Esophagus muscularis mucosa (tissue), 2 donors: Measurements from ENCODE around the gene TACSTD2.
"Not testable (repeated sequence)": the region's sequence is repeated elsewhere in the genome, so short reads cannot be mapped to it uniquely, and the experiment has no call there.

Source experiments
- EP300 ChIP-seq: sonication (generic); formaldehyde crosslinking; IDR thresholded peaks from one replicate; pipeline ENCODE4 v1.6.1; 2017; ENCODE audit warnings: antibody characterized with exemption
- POLR2A ChIP-seq: fragments of 450-650 bp; IDR thresholded peaks from one replicate; pipeline ENCODE4 v1.6.1; 2017; ENCODE audit warnings: antibody characterized with exemption, moderate library complexity, mild to moderate bottlenecking, low read depth

DNA sequence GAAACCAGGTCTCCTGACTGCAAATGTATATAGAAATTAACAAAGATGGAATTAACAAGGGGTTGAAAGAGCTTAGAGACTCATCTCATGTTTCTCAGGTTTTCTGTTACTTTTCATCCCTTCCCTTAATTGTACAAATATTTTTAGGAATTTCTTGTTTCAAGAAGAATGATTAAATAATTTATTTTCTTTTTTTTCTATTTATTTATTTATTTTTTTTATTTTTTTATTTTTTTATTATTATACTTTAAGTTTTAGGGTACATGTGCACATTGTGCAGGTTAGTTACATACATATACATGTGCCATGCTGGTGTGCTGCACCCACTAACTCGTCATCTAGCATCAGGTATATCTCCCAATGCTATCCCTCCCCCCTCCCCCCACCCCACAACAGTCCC lies 5.1 kb upstream of the TACSTD2 start:
- not testable (repeated sequence) for TF ChIP-seq POLR2A, EP300
